ENCODE data around the gene INHBE. TPM values are rescaled to one million over a fixed set of nuclear protein-coding genes. Genes with fewer than 3 reads are reported as not detected.

INHBE gene
- total and polyA plus RNA-seq, 2 experiments from 2014 or later, result 5.6 to 29.0 TPM

DNA sequence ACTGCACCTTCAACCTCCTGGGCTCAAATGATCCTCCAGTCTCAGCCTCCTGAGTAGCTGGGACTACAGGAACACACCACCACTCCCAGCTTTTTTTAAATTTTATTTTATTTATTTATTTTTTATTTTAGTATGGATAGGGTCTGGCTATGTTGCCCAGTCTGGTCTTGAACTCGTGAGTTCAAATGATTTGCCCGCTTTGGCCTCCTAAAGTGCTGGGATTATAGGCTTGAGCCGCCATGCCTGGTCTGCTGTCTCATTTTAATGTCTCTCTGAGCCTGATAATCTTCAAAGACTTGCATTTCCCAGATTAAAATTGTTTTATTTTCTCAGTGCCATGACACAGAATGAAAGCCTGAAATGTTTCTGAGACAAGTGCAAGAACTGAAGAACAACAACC is 21.7 kb upstream of the INHBE start:
- TF ChIP-seq, protein P1, sequence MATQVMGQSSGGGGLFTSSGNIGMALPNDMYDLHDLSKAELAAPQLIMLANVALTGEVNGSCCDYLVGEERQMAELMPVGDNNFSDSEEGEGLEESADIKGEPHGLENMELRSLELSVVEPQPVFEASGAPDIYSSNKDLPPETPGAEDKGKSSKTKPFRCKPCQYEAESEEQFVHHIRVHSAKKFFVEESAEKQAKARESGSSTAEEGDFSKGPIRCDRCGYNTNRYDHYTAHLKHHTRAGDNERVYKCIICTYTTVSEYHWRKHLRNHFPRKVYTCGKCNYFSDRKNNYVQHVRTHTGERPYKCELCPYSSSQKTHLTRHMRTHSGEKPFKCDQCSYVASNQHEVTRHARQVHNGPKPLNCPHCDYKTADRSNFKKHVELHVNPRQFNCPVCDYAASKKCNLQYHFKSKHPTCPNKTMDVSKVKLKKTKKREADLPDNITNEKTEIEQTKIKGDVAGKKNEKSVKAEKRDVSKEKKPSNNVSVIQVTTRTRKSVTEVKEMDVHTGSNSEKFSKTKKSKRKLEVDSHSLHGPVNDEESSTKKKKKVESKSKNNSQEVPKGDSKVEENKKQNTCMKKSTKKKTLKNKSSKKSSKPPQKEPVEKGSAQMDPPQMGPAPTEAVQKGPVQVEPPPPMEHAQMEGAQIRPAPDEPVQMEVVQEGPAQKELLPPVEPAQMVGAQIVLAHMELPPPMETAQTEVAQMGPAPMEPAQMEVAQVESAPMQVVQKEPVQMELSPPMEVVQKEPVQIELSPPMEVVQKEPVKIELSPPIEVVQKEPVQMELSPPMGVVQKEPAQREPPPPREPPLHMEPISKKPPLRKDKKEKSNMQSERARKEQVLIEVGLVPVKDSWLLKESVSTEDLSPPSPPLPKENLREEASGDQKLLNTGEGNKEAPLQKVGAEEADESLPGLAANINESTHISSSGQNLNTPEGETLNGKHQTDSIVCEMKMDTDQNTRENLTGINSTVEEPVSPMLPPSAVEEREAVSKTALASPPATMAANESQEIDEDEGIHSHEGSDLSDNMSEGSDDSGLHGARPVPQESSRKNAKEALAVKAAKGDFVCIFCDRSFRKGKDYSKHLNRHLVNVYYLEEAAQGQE (IDR thresholded peaks at IDR 0.05; ENCODE audit: unreplicated experiment), result no peak
- TF ChIP-seq EZH2phosphoT487 (IDR thresholded peaks at IDR 0.05; ENCODE audit: unreplicated experiment) (no peak), POLR2AphosphoS5 (IDR thresholded peaks at IDR 0.05; ENCODE audit: low read depth) (no peak), NANOG (IDR thresholded peaks at IDR 0.05; ENCODE audit: borderline replicate concordance) (no peak), JUNB (IDR thresholded peaks at IDR 0.05; ENCODE audit: unreplicated experiment) (no peak), CREB1 (CRISPR knock-in tag; IDR thresholded peaks at IDR 0.05; ENCODE audit: low read depth) (no peak), ZNF331 (CRISPR knock-in tag; IDR thresholded peaks at IDR 0.05; ENCODE audit: low read depth) (no peak), EZH2 (IDR thresholded peaks at IDR 0.05; ENCODE audit: low read depth, unreplicated experiment) (no peak), ZNF114 (CRISPR knock-in tag; IDR thresholded peaks at IDR 0.05) (no peak), STAT1 (IDR thresholded peaks at IDR 0.05; ENCODE audit: unreplicated experiment) (no peak)
- TF ChIP-seq, protein P2, sequence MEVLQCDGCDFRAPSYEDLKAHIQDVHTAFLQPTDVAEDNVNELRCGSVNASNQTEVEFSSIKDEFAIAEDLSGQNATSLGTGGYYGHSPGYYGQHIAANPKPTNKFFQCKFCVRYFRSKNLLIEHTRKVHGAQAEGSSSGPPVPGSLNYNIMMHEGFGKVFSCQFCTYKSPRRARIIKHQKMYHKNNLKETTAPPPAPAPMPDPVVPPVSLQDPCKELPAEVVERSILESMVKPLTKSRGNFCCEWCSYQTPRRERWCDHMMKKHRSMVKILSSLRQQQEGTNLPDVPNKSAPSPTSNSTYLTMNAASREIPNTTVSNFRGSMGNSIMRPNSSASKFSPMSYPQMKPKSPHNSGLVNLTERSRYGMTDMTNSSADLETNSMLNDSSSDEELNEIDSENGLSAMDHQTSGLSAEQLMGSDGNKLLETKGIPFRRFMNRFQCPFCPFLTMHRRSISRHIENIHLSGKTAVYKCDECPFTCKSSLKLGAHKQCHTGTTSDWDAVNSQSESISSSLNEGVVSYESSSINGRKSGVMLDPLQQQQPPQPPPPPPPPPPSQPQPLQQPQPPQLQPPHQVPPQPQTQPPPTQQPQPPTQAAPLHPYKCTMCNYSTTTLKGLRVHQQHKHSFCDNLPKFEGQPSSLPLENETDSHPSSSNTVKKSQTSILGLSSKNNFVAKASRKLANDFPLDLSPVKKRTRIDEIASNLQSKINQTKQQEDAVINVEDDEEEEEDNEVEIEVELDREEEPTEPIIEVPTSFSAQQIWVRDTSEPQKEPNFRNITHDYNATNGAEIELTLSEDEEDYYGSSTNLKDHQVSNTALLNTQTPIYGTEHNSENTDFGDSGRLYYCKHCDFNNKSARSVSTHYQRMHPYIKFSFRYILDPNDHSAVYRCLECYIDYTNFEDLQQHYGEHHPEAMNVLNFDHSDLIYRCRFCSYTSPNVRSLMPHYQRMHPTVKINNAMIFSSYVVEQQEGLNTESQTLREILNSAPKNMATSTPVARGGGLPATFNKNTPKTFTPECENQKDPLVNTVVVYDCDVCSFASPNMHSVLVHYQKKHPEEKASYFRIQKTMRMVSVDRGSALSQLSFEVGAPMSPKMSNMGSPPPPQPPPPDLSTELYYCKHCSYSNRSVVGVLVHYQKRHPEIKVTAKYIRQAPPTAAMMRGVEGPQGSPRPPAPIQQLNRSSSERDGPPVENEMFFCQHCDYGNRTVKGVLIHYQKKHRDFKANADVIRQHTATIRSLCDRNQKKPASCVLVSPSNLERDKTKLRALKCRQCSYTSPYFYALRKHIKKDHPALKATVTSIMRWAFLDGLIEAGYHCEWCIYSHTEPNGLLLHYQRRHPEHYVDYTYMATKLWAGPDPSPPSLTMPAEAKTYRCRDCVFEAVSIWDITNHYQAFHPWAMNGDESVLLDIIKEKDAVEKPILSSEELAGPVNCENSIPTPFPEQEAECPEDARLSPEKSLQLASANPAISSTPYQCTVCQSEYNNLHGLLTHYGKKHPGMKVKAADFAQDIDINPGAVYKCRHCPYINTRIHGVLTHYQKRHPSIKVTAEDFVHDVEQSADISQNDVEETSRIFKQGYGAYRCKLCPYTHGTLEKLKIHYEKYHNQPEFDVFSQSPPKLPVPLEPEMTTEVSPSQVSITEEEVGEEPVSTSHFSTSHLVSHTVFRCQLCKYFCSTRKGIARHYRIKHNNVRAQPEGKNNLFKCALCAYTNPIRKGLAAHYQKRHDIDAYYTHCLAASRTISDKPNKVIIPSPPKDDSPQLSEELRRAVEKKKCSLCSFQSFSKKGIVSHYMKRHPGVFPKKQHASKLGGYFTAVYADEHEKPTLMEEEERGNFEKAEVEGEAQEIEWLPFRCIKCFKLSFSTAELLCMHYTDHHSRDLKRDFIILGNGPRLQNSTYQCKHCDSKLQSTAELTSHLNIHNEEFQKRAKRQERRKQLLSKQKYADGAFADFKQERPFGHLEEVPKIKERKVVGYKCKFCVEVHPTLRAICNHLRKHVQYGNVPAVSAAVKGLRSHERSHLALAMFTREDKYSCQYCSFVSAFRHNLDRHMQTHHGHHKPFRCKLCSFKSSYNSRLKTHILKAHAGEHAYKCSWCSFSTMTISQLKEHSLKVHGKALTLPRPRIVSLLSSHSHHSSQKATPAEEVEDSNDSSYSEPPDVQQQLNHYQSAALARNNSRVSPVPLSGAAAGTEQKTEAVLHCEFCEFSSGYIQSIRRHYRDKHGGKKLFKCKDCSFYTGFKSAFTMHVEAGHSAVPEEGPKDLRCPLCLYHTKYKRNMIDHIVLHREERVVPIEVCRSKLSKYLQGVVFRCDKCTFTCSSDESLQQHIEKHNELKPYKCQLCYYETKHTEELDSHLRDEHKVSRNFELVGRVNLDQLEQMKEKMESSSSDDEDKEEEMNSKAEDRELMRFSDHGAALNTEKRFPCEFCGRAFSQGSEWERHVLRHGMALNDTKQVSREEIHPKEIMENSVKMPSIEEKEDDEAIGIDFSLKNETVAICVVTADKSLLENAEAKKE (CRISPR knock-in tag; IDR thresholded peaks at IDR 0.05), result no peak
- TF ChIP-seq, protein P3, sequence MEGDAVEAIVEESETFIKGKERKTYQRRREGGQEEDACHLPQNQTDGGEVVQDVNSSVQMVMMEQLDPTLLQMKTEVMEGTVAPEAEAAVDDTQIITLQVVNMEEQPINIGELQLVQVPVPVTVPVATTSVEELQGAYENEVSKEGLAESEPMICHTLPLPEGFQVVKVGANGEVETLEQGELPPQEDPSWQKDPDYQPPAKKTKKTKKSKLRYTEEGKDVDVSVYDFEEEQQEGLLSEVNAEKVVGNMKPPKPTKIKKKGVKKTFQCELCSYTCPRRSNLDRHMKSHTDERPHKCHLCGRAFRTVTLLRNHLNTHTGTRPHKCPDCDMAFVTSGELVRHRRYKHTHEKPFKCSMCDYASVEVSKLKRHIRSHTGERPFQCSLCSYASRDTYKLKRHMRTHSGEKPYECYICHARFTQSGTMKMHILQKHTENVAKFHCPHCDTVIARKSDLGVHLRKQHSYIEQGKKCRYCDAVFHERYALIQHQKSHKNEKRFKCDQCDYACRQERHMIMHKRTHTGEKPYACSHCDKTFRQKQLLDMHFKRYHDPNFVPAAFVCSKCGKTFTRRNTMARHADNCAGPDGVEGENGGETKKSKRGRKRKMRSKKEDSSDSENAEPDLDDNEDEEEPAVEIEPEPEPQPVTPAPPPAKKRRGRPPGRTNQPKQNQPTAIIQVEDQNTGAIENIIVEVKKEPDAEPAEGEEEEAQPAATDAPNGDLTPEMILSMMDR (conservative IDR thresholded peaks at IDR 0.05; ENCODE audit: low read depth in 2 of 2), result no peak
- TF ChIP-seq, protein P4, sequence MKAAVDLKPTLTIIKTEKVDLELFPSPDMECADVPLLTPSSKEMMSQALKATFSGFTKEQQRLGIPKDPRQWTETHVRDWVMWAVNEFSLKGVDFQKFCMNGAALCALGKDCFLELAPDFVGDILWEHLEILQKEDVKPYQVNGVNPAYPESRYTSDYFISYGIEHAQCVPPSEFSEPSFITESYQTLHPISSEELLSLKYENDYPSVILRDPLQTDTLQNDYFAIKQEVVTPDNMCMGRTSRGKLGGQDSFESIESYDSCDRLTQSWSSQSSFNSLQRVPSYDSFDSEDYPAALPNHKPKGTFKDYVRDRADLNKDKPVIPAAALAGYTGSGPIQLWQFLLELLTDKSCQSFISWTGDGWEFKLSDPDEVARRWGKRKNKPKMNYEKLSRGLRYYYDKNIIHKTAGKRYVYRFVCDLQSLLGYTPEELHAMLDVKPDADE (IDR thresholded peaks at IDR 0.05), result no peak
- Histone ChIP-seq H3K4me3 (no peak overlapping the region), H2AFZ (no peak overlapping the region), H3K9me2 (ENCODE audit: insufficient read depth) (no peaks in the 10 kb centered on the region), H3K27me3 (ENCODE audit: insufficient read depth) (no peaks in the 10 kb centered on the region), H4K20me1 (replicated peaks; ENCODE audit: insufficient read depth) (no peaks in the 10 kb centered on the region), H3F3A (replicated peaks; ENCODE audit: low read depth) (peaks cover 11% of the 10 kb centered on the region), H3K4me1 (ENCODE audit: insufficient read depth) (peaks cover 15% of the 10 kb centered on the region; the same call in 1 of the 2 replicates), H3K79me2 (replicated peaks; ENCODE audit: insufficient read depth) (peaks cover 15% of the 10 kb centered on the region), H3K27ac (ENCODE audit: low read depth) (no peak overlapping the region), H3K36me3 (ENCODE audit: insufficient read depth) (no peaks in the 10 kb centered on the region), H3K4me2 (no peak overlapping the region)
- ATAC-seq, result no peak
- H3K4me3 Mint-ChIP-seq, result no peak overlapping the region
- no peaks in the 10 kb centered on the region; the same call in 2 of the 3 replicates for H3K36me3 Mint-ChIP-seq (ENCODE audit: low read depth)
- peaks cover 18% of the 10 kb centered on the region for H3K4me1 Mint-ChIP-seq
- no peaks in the 10 kb centered on the region for H3K9me3 Mint-ChIP-seq
- no peak for DNase-seq (ENCODE audit: low spot score)
- H3K27ac Mint-ChIP-seq, result no peak overlapping the region
- peaks cover 7% of the 10 kb centered on the region for H3K27me3 Mint-ChIP-seq (ENCODE audit: insufficient read depth, low read depth, poor library complexity)
